Islet of Langerhans (tissue), 1 donor: ENCODE data around the gene DDN.

Experiments
- FAIRE-seq: peaks from one replicate; lab custom pipeline; 2011; peaks lifted over from hg19 to GRCh38; lab: Jason Lieb, UNC

The DDN gene

DNA sequence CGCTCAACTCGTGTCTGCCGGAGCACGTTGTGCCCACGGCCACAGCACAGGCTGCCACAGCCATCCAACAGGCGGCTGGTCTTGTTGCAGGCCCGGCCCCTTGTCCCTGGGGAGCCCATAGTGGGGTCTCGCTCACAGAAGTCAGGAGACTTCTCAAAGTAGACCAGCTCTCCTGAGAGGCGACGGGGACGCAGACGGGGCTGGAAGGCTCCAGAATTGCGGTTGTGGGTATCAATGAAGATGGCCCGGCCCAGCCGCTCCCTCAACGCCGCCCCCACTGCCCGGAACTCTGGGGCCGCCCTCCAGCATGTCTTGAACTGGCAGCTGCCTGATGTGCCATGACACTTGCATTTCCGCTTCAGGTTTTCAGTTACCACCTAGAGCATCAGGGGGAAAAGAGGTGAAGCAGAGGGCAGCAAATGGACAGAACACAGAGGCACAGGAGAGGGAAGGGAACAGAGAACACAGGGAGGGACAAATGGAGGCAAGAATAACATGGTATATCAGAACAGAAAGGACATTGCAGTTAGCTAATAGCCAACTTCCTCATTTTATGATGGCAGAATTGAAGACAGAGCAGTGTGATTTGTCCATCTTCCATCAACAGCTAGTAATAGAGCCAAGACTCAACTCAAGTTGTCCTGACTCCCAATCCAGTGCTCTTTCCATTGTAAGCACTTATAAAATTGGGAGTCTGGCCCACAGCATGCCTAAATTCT lies 32.8 kb downstream of the DDN start:
- no peak for FAIRE-seq

GRCh38 chr12:48965298-48965838 lies 33.8 kb downstream of the DDN start:
- no peak for FAIRE-seq

GRCh38 chr12:48961801-48962200 lies 37.4 kb downstream of the DDN start:
- no peak for FAIRE-seq

DNA sequence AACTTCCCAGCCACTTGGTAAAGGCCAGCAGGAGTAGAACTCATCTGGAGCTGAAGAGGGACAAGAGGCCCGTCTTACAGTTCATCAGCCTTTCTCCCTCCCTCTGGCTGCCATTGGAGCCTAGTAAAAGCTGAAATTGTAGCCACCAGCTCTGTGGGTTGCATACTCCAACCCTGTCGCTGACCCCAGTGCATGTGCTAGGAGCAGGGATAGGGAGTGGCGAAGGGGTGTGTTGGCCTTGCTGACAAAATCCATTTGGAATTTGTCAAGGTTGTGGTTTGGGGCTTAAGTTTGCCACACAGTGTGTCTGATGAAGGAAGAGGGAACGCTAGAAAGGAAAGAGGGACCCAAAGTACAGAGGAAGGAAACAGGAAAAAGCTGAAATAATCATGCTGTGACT lies 37.8 kb downstream of the DDN start:
- FAIRE-seq, result no peak

- no peak for FAIRE-seq
Observed at GRCh38 chr12:48960834-48961233, 38.3 kb downstream of the DDN start.

- FAIRE-seq, result no peak
Observed at GRCh38 chr12:48958049-48958388, 41.2 kb downstream of the DDN start.

- no peak for FAIRE-seq
Observed at GRCh38 chr12:48957141-48958048, 41.8 kb downstream of the DDN start, which contains the start of gene ARF3. Gene ARF3 (minus strand): TSS chr12:48957487. CDS start chr12:48941095, 16,392 bp downstream.

DNA sequence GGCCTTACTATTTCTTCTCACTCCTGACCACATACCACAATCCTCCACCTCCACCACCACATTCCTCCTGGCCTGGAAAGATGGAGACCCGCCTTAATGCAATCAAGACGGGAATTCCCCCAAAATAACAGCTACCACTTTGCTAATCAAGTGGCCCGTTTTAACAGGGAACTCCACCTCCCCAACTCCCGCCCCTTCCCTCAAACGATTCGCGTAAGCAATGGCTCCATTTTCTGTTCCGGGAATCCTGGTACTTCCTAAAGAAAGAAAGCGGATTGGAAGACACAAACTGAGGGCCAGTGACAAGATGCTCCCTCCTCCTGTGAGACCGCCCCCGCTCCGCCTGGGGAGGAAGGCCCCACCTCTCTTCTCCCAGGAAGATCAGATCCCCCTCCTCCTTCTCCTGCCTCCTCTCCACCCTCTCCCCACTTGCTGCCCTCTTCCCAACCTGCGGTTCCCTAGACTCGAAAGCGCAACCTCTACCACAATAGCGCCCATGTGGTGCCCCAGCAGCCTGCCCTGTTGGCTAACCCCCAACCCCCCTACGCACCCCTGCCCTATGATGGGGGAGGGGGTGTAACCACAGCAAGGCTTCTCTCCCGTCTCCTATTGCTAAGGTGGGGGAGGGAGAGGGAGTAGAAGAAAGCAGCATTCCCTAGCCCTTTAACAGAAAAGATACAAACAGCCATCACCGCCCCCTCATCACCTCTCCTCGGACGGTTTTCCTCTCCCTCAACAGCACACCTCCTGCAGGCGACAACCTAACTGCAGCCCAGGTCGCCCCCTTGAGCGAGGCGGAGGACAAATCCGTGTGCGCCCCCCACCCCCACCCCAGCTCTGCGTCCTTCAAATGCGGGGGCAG lies 42.7 kb downstream of the DDN start:
- no peak for FAIRE-seq

DNA sequence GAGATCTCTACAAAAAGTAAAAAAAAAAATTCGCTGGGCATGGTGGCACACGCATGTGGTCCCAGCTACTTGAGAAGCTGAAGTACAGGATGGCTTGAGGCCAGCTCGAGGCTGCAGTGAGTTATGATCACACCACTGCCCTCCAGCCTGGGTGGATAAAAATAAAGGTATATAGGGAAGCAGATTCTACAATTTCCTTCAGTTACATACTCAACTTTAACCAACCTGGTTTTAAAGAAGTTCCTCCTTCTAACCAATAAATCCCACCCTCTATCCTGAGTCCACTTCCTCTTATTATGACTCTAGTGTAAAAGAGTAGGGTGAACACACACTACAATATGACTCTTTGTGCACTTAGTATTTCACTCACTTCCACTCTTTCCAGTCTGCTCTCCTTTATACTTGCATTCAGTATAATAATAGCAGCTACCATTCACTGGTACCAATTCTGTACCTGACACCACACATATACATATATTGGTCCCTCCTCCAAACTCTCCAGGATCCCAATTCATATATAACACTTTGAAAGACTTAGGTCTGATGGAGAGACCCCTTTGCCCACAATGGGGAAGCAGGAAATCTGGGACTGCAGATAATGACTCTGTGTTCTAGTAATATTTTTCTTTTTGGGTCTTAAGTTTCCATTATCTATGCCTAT lies 44.2 kb downstream of the DDN start:
- FAIRE-seq, result no peak

GRCh38 chr12:48954061-48954460 lies 45.1 kb downstream of the DDN start:
- no peak for FAIRE-seq

GRCh38 chr12:48952691-48953090 lies 46.5 kb downstream of the DDN start:
- FAIRE-seq, result no peak

- FAIRE-seq, result no peak
Observed at GRCh38 chr12:48947727-48948126, 51.4 kb downstream of the DDN start.

DNA sequence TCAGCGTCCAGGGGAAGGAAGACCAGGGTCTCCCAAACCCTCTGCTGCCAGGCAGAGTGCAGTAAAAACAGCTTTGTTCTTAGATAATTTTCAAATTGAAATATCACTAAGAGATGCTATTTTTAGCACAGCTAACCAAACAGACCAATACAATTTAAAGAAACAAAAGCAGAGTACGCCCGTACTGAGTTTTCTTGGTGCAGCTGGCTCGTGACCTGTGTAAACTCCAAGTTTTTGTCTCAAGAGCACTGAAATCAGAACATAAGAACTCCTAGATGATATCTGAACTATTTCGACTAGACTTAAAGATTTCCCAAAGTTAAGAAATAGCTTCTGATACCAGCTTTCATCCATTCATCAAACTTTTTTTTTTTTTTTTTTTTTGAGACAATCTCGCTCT lies 52.2 kb downstream of the DDN start:
- no peak for FAIRE-seq

DNA sequence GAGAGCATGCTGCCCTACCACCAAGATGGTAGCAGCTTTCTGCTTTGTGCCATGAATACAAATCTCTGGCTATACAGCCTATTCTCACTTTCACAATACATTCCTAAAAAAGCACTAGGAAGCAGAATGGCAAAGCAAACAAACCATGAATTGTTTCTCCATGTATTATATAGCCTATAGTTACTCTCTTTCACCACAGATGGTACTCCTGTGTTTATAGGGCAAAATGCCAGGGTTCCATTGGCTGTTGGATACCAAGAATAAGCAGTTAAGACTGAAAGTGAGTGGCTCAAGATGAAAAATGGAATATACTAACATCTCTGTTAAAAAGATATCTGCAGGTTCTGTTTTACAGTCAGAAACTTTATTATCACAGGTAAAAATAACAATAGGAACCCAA lies 53.0 kb downstream of the DDN start:
- FAIRE-seq, result no peak
